Measurements from ENCODE around the gene RANBP17. TPM values are rescaled to one million over a fixed set of nuclear protein-coding genes. Genes with fewer than 3 reads are reported as not detected.

The RANBP17 gene
- total and polyA plus RNA-seq, 12 donors = 5.5 to 119 (median 22.2) TPM

- Histone ChIP-seq H3K27me3 (no peaks in the 10 kb centered on the region), H3K9me3 (replicated peaks in 1 of 3) (no peaks in the 10 kb centered on the region), H3K27ac (no peak overlapping the region), H3K36me3 (replicated peaks in 1 of 2) (no peaks in the 10 kb centered on the region), H3K4me3 (no peak overlapping the region), H3K4me1 (replicated peaks in 1 of 2) (no peaks in the 10 kb centered on the region)
- no peak for DNase-seq
- no peak for TF ChIP-seq CTCF (IDR thresholded peaks at IDR 0.05)
- intact Hi-C loops (cut with DNase I) = no loop called here
Observed at GRCh38 chr5:171131497-171131896, 269.7 kb downstream of the RANBP17 start.

DNA sequence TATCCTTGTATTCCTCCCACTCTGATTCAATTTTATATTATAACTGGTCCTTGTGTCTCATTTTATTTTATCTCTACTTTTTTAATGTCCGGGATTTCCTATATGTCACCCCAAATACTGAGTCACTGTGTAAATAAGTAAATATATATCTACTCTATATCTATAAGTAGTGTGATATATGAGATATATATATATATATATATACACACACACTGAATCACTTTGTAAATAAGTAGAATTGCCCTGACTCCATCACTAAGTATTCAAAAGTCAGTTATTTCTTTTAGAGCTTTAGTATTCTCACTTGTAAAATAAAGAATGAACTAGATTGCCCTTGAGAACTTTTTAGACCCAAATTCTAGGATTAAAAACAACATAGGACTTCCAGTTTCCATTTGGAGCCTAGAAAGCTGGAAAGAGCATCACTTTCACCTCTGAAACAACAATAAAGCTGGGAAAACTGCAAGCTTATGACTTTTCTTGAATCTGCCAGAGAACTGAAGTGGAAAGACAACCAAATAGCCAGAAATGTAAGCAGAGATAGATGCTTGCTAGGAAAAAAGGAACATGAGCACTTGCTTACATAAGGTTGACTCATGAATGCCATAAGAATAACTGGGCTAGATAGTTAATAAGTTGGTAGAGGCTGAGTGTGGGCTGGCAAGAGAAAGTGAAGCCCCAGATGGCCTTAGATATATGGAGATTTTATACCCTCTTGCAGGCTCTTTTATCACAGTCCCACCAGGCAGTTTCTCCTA is 276.1 kb downstream of the RANBP17 start:
- H3K4me1 ChIP-seq (replicated peaks in 1 of 2) = no peaks in the 10 kb centered on the region
- no peak for DNase-seq
- TF ChIP-seq POLR2A (IDR thresholded peaks at IDR 0.05) (no peak), CTCF (IDR thresholded peaks at IDR 0.05) (no peak)
- H3K36me3 ChIP-seq (replicated peaks in 1 of 2) = no peaks in the 10 kb centered on the region
- no peaks in the 10 kb centered on the region for H3K27me3 ChIP-seq
- intact Hi-C loops (cut with DNase I) = no loop called here
- no peaks in the 10 kb centered on the region for H3K9me3 ChIP-seq (replicated peaks in 1 of 3)
- no peak overlapping the region for H3K27ac ChIP-seq
- H3K4me3 ChIP-seq = no peak overlapping the region
- WGBS, 4 donors = 90 to 98% (median 97%) methylated on average over 1 of the region's 1 CpG

DNA sequence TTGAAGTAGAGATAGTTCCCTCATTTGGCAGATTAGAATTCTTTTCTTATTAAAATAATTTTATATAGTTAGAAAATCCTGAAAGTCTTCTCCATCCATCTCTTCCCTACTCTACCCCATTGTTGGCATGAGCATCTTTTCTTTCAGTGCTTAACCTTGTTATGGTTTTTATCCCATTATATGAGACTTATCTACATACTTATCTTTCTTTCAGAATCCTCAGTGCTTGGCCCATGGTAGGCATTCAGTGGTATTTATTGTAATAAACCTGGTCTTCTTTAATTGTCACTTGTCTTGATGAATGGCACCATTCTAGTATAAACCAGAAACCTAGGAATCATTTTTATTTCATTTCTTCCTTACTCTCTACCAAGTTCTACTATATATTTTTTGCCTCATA is 277.4 kb downstream of the RANBP17 start:
- Histone ChIP-seq H3K4me1 (replicated peaks in 1 of 2) (no peaks in the 10 kb centered on the region), H3K9me3 (replicated peaks in 1 of 3) (no peaks in the 10 kb centered on the region), H3K36me3 (replicated peaks in 1 of 2) (no peaks in the 10 kb centered on the region), H3K27ac (no peak overlapping the region), H3K4me3 (no peak overlapping the region), H3K27me3 (no peaks in the 10 kb centered on the region)
- intact Hi-C loops (cut with DNase I) = no loop called here
- no peak for DNase-seq
- TF ChIP-seq CTCF (IDR thresholded peaks at IDR 0.05) = no peak
- TF ChIP-seq POLR2A (IDR thresholded peaks at IDR 0.05) = no peak

DNA sequence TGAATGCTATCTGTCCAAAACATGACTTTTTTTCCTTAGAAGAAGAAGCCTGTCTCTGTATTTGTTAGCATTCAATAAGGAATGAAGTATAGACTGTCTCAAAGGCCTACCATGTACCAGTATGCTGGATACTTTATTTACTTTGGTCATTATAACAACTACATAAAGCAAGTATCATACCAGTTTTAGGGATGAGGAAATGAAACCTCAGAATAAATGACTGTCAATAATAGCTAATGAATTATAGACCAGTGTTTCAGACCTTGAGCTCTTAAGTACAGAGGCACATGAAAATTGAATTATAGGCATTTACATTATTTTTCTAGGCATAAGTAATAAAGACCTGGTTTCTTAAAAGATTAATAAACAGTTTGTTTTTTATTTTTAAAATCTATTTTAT is 280.8 kb downstream of the RANBP17 start:
- H3K36me3 ChIP-seq (replicated peaks in 1 of 2) = no peaks in the 10 kb centered on the region
- no peaks in the 10 kb centered on the region for H3K9me3 ChIP-seq (replicated peaks in 1 of 3)
- no peak overlapping the region for H3K4me3 ChIP-seq
- no peaks in the 10 kb centered on the region for H3K27me3 ChIP-seq
- H3K27ac ChIP-seq = no peak overlapping the region
- intact Hi-C loops (cut with DNase I) = no loop called here
- no peaks in the 10 kb centered on the region for H3K4me1 ChIP-seq (replicated peaks in 1 of 2)
- no peak for TF ChIP-seq CTCF (IDR thresholded peaks at IDR 0.05)
- TF ChIP-seq POLR2A (IDR thresholded peaks at IDR 0.05) = no peak
- no peak for DNase-seq
